ENCODE measurements around the gene ITGAE.
"Not testable (repeated sequence)": the region's sequence is repeated elsewhere in the genome, so short reads cannot be mapped to it uniquely, and the experiment has no call there.

Gene ITGAE

DNA sequence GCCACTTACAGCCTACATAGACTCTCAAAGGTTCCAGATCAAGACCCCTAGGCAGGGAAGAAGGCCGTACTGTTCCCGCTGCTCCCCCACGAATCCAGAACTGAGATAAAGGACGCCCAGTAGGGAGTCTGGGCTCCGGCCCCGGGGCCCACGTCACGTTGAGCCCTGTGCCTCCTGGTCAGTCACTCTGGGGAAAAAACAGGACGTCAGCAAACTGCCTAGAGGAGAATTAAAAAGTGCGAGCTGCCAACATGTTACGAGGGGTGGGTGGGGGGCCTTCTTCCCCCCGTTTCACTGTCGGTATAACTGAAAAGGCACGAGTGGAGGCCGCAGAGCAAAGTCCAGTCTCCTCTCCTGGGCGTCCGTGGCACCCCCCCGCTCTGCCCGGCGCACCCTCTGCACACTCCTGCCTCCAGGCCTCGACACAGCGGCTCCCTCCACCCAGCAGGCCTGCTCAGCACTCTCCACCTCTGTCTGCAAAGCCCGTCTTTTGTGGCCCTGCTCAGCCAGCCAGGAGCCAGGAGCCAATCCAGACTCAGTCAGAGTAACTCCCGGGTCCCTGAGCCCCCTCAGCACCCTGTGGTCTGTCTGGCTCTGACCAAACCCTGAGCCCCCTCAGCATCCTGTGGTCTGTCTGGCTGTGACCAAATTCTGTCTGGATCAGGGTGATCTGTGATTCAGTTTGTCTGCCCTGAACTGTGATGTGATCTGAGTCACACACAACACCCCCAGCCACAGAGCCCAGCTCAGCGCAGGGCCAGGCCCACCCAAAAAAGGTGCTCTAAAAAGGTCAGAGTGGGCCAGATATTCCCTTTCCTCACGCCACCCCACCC, 6.2 kb downstream of the ITGAE start:
- peak; percentile 52 for DNase-seq (ENCODE audit: low spot score)

- DNase-seq (ENCODE audit: low spot score): not testable (repeated sequence)
Measured at GRCh38 chr17:3794152-3794551, 6.8 kb downstream of the ITGAE start.

- not testable (repeated sequence) for DNase-seq (ENCODE audit: low spot score)
Measured at GRCh38 chr17:3793258-3793657, 7.7 kb downstream of the ITGAE start.

- DNase-seq (ENCODE audit: low spot score): no peak
Measured at GRCh38 chr17:3792481-3792880, 8.5 kb downstream of the ITGAE start.

DNA sequence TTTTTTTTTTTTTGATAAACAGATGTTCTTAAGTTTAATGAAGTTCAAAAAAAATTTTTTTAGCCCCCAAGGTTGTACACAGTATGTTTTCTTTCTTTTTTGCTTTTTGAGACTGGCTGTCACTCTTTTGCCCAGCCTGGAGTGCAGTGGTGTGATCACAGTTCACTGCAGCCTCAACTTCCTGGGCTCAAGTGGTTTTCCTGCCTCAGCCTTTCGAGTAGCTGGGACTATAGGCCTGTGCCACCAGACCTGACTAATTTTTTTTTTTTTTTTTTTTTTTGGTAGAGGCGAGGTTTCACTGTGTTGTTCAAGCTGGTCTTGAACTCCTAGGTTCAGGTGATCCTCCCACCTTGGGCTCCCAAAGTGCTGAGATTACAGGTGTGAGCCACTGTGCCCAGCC, 12.8 kb downstream of the ITGAE start:
- DNase-seq (ENCODE audit: low spot score): peak; percentile 36

DNA sequence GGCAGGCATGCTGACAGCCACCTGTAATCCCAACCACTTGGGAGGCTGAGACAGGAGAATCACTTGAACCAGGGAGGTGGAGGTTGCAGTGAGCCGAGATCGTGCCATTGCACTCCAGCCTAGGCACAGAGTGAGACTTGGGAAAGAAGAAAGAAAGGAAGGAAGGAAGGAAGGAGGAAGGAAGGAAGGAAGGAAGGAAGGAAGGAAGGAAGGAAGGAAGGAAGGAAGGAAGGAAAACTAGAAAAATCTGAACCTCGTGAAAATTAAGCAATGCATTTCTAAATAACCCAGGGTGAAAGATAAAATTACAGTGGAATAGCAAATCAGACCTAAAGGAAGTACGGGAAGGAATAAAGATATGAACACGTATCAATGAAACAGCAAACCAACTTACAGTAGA, 15.7 kb downstream of the ITGAE start:
- not testable (repeated sequence) for DNase-seq (ENCODE audit: low spot score)

- DNase-seq (ENCODE audit: low spot score): no peak
Measured at GRCh38 chr17:3782751-3783150, 18.2 kb downstream of the ITGAE start.

GRCh38 chr17:3780986-3781385, 20.0 kb downstream of the ITGAE start:
- no peak for DNase-seq (ENCODE audit: low spot score)

DNA sequence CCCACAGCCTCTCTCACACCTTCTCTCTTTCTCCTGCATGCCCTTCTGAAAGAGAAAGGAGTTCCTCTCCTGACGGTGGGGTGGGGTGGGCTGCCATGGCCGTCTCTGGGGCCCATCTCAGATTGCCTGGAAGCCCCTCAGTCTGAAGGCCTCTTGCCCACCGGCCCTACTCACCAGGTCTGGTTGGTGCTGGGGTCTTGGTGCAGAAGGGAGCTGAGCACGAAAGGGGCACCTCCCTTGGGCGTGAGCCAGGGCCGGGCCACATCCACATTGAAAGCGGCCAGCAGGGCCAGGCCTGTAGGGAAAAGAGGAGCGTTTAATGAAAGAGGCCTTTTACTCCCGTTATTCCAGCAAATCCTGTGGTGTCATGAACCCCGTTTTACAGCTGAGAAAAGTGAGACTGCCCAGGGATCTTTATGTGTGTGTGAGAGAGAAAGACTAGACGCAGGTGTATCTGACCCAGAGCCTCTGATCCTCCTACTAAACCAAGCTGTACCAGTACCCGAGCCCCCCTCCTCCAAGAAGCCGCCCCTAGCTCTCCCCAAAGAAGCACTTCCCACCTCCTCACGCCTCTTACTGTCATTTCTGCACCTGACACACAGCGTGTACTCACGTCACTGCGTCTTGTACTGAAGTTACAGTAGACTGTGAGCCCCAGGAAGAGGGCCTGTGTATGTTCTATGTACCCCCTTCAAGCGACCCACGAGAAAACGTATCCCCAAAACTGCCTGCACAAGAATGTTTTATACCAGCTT, 23.4 kb downstream of the ITGAE start:
- DNase-seq (ENCODE audit: low spot score): no peak

DNA sequence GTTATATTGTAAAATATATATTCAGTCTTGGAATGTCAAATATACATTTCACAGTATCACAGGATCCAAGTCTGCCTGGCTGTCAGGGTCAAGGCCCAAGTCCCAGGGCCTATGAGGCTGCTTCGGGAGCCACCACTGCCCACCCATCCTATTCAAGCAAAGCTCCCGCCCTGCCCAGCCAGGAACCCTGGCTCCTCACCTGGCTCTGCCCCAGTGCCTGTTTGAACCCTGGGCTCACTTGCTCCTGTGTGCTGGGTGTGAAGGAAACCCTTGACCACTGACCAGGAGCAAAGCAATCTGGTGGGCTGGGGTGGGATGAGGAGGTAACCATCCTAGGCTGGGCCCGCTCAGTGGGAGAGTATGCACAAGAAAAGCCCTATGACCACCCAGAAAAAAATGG, 27.0 kb downstream of the ITGAE start:
- DNase-seq (ENCODE audit: low spot score): no peak

- no peak for DNase-seq (ENCODE audit: low spot score)
Measured at GRCh38 chr17:3773511-3773910, 27.5 kb downstream of the ITGAE start.

- DNase-seq (ENCODE audit: low spot score): no peak
Measured at GRCh38 chr17:3772764-3773163, 28.2 kb downstream of the ITGAE start.

GRCh38 chr17:3771140-3771539, 29.8 kb downstream of the ITGAE start:
- no peak for DNase-seq (ENCODE audit: low spot score)

DNA sequence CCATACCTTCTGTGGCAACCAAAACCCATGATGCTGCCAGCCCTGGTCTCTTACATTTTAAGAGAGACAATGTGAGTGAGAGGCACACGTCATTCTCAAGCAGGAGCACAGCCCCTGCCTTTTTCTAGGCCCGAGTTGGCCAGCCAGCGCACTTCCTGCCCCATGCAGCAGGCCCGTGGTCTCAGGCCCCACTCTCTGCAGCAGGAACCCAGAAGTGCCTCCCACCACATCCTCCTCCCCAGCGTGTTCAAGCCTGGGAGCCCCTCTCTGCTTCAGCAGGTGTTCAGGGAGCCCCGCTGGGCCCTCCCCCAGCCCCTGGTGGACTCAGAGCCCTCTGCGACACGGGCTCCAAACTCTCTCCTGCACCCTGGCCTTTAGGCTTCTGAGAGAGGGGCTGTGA, 30.5 kb downstream of the ITGAE start:
- no peak for DNase-seq (ENCODE audit: low spot score)

DNA sequence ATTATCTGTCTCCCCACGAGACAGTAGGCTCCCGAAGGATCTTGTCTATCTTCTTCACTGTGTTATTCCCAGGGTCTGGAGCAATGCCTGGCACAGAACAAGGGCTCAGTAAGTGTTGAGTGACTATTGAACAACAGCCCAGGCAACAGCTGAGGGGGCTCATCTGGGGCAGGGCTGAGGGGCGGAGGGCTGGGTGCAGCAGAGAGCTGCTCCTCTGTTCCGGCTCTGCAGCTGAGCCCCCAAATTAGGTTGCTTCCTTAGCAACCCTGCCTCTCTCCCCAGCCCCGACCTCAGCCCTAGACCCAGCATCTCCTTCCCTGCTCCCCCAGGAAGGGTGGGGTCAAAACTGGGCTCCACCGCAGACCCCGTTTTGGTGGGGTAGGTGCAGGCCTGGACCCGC, 32.2 kb downstream of the ITGAE start:
- DNase-seq (ENCODE audit: low spot score): no peak

DNA sequence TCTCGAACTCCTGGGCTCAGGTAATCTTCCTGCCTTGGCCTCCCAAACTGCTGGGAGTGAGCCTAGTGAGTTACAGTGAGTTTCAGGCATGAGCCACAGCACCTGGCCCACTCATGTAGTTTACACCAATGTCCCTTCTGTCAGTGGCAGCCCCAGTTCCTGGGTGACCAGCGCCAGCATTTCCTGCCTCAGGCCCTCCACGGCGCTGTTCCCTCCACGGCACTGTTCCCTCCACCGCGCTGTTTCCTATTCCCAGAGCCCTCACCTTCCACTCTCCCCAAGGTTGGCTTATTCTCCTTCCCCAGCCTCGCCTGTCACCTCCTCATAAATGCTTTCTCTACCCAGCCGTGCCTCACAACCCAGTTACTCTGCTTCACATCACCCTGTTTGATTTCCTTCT, 32.6 kb downstream of the ITGAE start:
- DNase-seq (ENCODE audit: low spot score): no peak

GRCh38 chr17:3766779-3767178, 34.2 kb downstream of the ITGAE start:
- no peak for DNase-seq (ENCODE audit: low spot score)

- no peak for DNase-seq (ENCODE audit: low spot score)
Measured at GRCh38 chr17:3765981-3766380, 35.0 kb downstream of the ITGAE start.

- DNase-seq (ENCODE audit: low spot score): no peak
Measured at GRCh38 chr17:3763777-3764170, 37.2 kb downstream of the ITGAE start.

DNA sequence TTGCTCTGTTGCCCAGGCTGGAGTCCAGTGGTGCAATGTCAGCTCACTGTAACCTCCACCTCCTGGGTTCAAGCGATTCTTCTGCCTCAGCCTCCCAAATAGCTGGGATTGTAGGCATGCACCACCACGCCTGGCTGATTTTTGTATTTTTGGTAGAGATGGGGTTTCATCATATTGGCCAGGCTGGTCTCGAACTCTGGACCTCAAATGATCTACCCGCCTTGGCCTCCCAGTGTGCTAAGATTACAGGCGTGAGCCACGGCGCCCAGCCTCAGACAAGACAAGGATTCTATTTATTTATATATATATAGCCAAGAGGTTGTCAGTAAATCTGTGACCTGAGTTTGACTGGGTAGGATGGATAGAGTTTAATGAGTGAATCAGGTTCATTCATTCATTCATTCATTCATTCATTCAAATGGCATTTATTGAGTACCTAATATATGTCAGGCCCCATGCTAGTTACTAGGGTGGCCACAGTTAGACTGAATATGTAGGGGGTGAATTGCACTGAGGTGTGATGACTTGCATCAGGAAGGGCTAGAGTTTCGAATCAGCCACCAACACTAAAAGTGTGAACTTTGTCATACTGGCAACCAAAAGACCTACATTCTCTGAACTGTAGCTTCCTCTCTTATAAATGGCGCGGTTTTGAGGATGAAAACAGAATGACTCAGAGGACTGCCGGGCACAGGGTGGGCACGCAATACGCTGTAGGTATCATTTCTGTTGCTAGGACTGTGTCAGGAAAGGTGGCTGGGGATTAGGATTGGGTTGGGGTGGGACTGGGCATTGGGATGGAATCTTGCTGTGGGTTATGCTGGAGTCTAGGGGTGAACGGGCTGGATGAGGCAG, 37.8 kb downstream of the ITGAE start:
- no peak for DNase-seq (ENCODE audit: low spot score)

DNA sequence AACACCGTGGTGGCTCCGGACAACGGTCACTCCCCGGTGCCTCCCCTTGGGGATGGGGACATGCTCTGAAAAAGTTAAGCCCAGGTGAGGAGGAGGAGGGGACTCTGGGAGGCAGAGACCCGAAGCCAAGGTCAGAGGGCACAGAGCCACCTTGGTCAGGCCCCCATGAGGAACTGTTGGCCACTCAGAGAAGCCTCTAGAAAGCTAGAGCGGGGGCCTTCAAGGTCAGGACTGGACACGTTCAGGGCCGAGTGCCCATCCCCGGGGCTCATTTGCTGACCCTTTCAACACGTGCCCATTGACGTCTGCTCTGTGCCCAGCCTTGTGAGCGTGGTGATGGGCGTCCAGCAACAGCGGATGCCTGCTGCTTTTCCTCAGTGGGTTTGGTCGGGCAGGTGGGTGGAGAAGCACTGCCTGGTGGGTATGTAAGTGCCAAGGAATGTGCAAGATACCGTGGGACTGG, 39.0 kb downstream of the ITGAE start:
- no peak for DNase-seq (ENCODE audit: low spot score)

Measured in left forelimb (tissue), 1 donor.